ENCODE data around the gene ALKBH7.

- TF ChIP-seq HDGF (IDR thresholded peaks at IDR 0.05; ENCODE audit: borderline replicate concordance) (no peak), ELF4 (IDR thresholded peaks at IDR 0.05) (no peak), SP1 (IDR thresholded peaks at IDR 0.05) (no peak), SUZ12 (IDR thresholded peaks at IDR 0.05) (no peak), NFRKB (IDR thresholded peaks at IDR 0.05) (no peak), PKNOX1 (IDR thresholded peaks at IDR 0.05) (no peak), FOXA1 (IDR thresholded peaks at IDR 0.05) (no peak), ARNT (IDR thresholded peaks at IDR 0.05) (no peak), TARDBP (IDR thresholded peaks at IDR 0.05) (no peak), FOXM1 (IDR thresholded peaks at IDR 0.05; ENCODE audit: borderline replicate concordance) (no peak), BHLHE40 (IDR thresholded peaks at IDR 0.05; ENCODE audit: borderline replicate concordance) (no peak), ZNF384 (IDR thresholded peaks at IDR 0.05) (no peak), FOXK2 (IDR thresholded peaks at IDR 0.05) (no peak), CTBP1 (IDR thresholded peaks at IDR 0.05; ENCODE audit: borderline replicate concordance) (no peak)
Observed at GRCh38 chr19:6350688-6351087, 21.9 kb upstream of the ALKBH7 start.
